Endothelial cell of umbilical vein (primary cell): ENCODE measurements around the gene CATSPER4. TPM values are rescaled to one million over a fixed set of nuclear protein-coding genes. Genes with fewer than 3 reads are reported as not detected.

ENCODE experiments used
- BruUV-seq: library from RNA; stranded (reverse); fragments of 400-500 nt; replicated peaks from 2 replicates; lab custom pipeline; 2021; lab: Mats Ljungman, UMichigan
- CTCF ChIA-PET: fragments of 300-600, 350-600 bp; sonication (Branson Sonifier 250); formaldehyde crosslinking; loops from one replicate; lab custom pipeline; 2021; ENCODE audit warnings: antibody characterized with exemption, inconsistent platforms; lab: Charles Lee
- POLR2A ChIA-PET: fragments of 300-600, 350-600 bp; sonication (Branson Sonifier 250); formaldehyde crosslinking; loops from one replicate; lab custom pipeline; 2021; ENCODE audit warnings: antibody characterized with exemption, inconsistent platforms; lab: Charles Lee
- DNase-seq: peaks from one replicate; pipeline ENCODE4 v3.0.0-alpha.2; 2011; ENCODE audit warnings: low read depth, low spot score
- FAIRE-seq: peaks from 2 replicates; lab custom pipeline; 2011; peaks lifted over from hg19 to GRCh38; lab: Jason Lieb, UNC
- H2AFZ ChIP-seq: 2 replicates; pipeline ENCODE4 v1.6.0; 2012; ENCODE audit warnings: low read depth, low read length, control low read depth, inconsistent platforms
- H3K27ac ChIP-seq: 2 replicates; pipeline ENCODE4 v1.5.1; 2011; ENCODE audit warnings: low read depth, mild to moderate bottlenecking, control low read depth, low read length, moderate library complexity; ENCODE audit not compliant: insufficient read depth
- H3K27me3 ChIP-seq, 2 experiments: 2 replicates each; pipeline versions ENCODE4 v1.6.0 to v1.6.1; 2011; ENCODE audit warnings: low read length in 2 of 2, mixed read lengths in 1 of 2; ENCODE audit not compliant: control insufficient read depth in 2 of 2, insufficient read depth in 2 of 2
- H3K36me3 ChIP-seq, 2 experiments: 2 replicates in 1 of 2; 3 replicates in 1 of 2; pipeline ENCODE4 v1.5.1; 2011; ENCODE audit warnings: low read length in 2 of 2, mild to moderate bottlenecking in 1 of 2, moderate library complexity in 1 of 2; ENCODE audit not compliant: control insufficient read depth in 2 of 2, insufficient read depth in 2 of 2; ENCODE audit errors: extremely low read depth in 1 of 2
- H3K4me1 ChIP-seq: 3 replicates; pipeline ENCODE4 v1.5.1; 2011; ENCODE audit warnings: mild to moderate bottlenecking, low read length; ENCODE audit not compliant: control insufficient read depth, insufficient read depth; ENCODE audit errors: extremely low read depth
- H3K4me2 ChIP-seq: 2 replicates; pipeline ENCODE4 v1.6.1; 2011; ENCODE audit warnings: low read length, control low read depth, mixed read lengths; ENCODE audit not compliant: insufficient read depth
- H3K4me3 ChIP-seq, 3 experiments: fragments of 200-600 bp in 1 of 3; sonication (generic), shearing (Covaris generic) in 1 of 3; replicated peaks in 1 of 3; 2 replicates each; pipeline ENCODE4 v1.5.1; 2011 to 2016; ENCODE audit warnings: control low read depth in 3 of 3, low read length in 3 of 3, mild to moderate bottlenecking in 2 of 3, inconsistent platforms in 1 of 3, low read depth in 1 of 3, moderate library complexity in 1 of 3; ENCODE audit not compliant: insufficient read depth in 1 of 3
- H3K79me2 ChIP-seq: 2 replicates; pipeline ENCODE4 v1.6.0; 2012; ENCODE audit warnings: low read length, inconsistent platforms; ENCODE audit not compliant: control insufficient read depth, insufficient read depth
- H3K9ac ChIP-seq: replicated peaks from 2 replicates; pipeline ENCODE3; 2011; ENCODE audit warnings: low read length, control low read depth; ENCODE audit not compliant: insufficient read depth; ENCODE audit errors: extremely low read depth
- H3K9me1 ChIP-seq: replicated peaks from 3 replicates; pipeline ENCODE4 v1.6.0; 2011; ENCODE audit warnings: mild to moderate bottlenecking, low read length; ENCODE audit not compliant: control insufficient read depth, insufficient read depth; ENCODE audit errors: extremely low read depth
- H3K9me3 ChIP-seq: replicated peaks from 2 replicates; pipeline ENCODE4 v1.5.1; 2012; ENCODE audit warnings: low read length, inconsistent platforms; ENCODE audit not compliant: control insufficient read depth, insufficient read depth
- H4K20me1 ChIP-seq: replicated peaks from 2 replicates; pipeline ENCODE3; 2011; ENCODE audit warnings: mild to moderate bottlenecking, low read length; ENCODE audit not compliant: control insufficient read depth, insufficient read depth; ENCODE audit errors: extremely low read depth
- CTCF ChIP-seq, 2 donors: IDR thresholded peaks; 1 replicate in 1 of 2; 2 replicates in 1 of 2; pipeline ENCODE4 v1.5.1; 2011; ENCODE audit warnings: low read length in 2 of 2, mild to moderate bottlenecking in 2 of 2, moderate library complexity in 2 of 2, control low read depth in 1 of 2, inconsistent platforms in 1 of 2, low read depth in 1 of 2; ENCODE audit not compliant: insufficient read depth in 1 of 2; ENCODE audit errors: extremely low read depth in 1 of 2
- EZH2 ChIP-seq: IDR thresholded peaks from 2 replicates; pipeline ENCODE4 v1.6.1; 2012; ENCODE audit warnings: borderline replicate concordance, low read depth, mild to moderate bottlenecking, moderate library complexity, low read length, inconsistent platforms; ENCODE audit not compliant: severe bottlenecking
- FOS ChIP-seq: IDR thresholded peaks from 2 replicates; pipeline ENCODE4 v1.6.1; 2011; ENCODE audit warnings: mild to moderate bottlenecking, low read length, moderate library complexity, borderline replicate concordance; ENCODE audit not compliant: insufficient read depth
- GATA2 ChIP-seq: IDR thresholded peaks from 2 replicates; pipeline ENCODE4 v1.7.0; 2011; ENCODE audit warnings: low read depth, mild to moderate bottlenecking, moderate library complexity, mixed read lengths, low read length; ENCODE audit not compliant: insufficient read length, insufficient read depth
- JUN ChIP-seq: IDR thresholded peaks from 2 replicates; pipeline ENCODE4 v1.6.1; 2011; ENCODE audit warnings: borderline replicate concordance, low read depth; ENCODE audit not compliant: insufficient read length, insufficient read depth
- MYC ChIP-seq: IDR thresholded peaks from one replicate; pipeline ENCODE4 v1.6.1; 2011; ENCODE audit warnings: mild to moderate bottlenecking, low read depth, low read length
- POLR2A ChIP-seq: IDR thresholded peaks from 2 replicates; pipeline ENCODE4 v1.6.1; 2012; ENCODE audit warnings: low read depth, mild to moderate bottlenecking, control low read depth, low read length
- POLR2AphosphoS5 ChIP-seq: IDR thresholded peaks from 2 replicates; pipeline ENCODE4 v1.6.1; 2012; ENCODE audit warnings: low read depth, mild to moderate bottlenecking, control low read depth, low read length, moderate library complexity; ENCODE audit not compliant: insufficient read depth
- dilution Hi-C: fragments of 300-500 bp; cut with MboI; formaldehyde crosslinking; loops from one replicate; pipeline ENCODE4 v1.15.0; 2019; ENCODE audit warnings: low sequenced_read_pairs; ENCODE audit not compliant: extremely low pct_ligation_motif_present
- intact Hi-C: fragments of 100-400 bp; cut with micrococcal nuclease; formaldehyde crosslinking; loops from one replicate; pipeline ENCODE4 v1.10.0; 2022
- polyA plus RNA-seq, 4 experiments: library from polyadenylated mRNA; depleted of rRNA in 3 of 4; stranded (reverse) in 3 of 4; unstranded in 1 of 4; fragments of >200 nt; gene quantifications; 2 replicates each; pipeline versions ENCODE4 v1.2.1 to v1.2.3, GENCODE V29; 2011 to 2012; ENCODE audit warnings: missing spikeins in 1 of 4
- total RNA-seq: library from RNA; stranded (reverse); gene quantifications from 2 replicates; pipeline ENCODE4 v1.2.3, GENCODE V29; 2021
- TF ChIP-seq, protein P1 (sequence below): IDR thresholded peaks from 2 replicates; pipeline ENCODE4 v1.6.1; 2011; ENCODE audit not compliant: insufficient read depth, insufficient read length

CATSPER4 gene
- total and polyA plus RNA-seq, 2 donors (not counting 3 experiments of a cell fraction or from before 2014, with no cell fraction given): not detected

DNA sequence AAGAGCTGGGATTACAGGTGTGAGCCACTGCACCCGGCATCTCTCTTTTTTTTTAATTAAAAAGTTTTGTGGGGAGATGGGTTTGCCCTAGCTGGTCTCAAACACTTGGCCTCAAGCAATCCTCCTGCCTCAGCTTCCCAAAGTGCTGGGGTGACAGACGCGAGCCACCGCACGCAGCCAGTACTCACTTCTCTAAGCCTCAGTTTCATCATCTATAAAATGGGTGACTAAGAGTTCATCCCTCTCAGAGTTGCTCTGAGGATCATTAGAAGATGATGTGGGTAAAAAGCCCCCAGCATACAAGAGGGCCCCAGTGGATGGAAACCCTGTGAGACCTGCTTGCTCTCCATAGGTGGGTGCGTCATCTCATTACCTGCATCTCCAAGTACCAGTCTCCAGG is 2.5 kb upstream of the CATSPER4 start:
- no peak overlapping the region for H3K4me2 ChIP-seq
- H3K9me1 ChIP-seq: no peaks in the 10 kb centered on the region
- no TSS peak for BruUV-seq
- CTCF ChIA-PET: interaction anchor here (1.2 kb wide), 1 partner anchor 18 kb away, joined by 6 read pairs; the partner anchor contains the start of gene ZNF593
- H4K20me1 ChIP-seq: no peaks in the 10 kb centered on the region
- FAIRE-seq (no peak), DNase-seq (no peak)
- H3K79me2 ChIP-seq: no peaks in the 10 kb centered on the region
- TF ChIP-seq, protein P1, sequence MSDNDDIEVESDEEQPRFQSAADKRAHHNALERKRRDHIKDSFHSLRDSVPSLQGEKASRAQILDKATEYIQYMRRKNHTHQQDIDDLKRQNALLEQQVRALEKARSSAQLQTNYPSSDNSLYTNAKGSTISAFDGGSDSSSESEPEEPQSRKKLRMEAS: no peak
- TF ChIP-seq MYC: no peak
- no peak for TF ChIP-seq POLR2AphosphoS5
- no peak for TF ChIP-seq EZH2
- no peak for TF ChIP-seq POLR2A
- no peak for TF ChIP-seq GATA2
- no peak for TF ChIP-seq CTCF (IDR thresholded peaks at IDR 0.05; ENCODE audit: extremely low read depth in 1 of 2, insufficient read depth in 1 of 2, low read depth in 1 of 2, low read length in 2 of 2)
- no peak for TF ChIP-seq JUN
- no peak for TF ChIP-seq FOS
- H3K27me3 ChIP-seq: no peaks in the 10 kb centered on the region
- H2AFZ ChIP-seq: no peak overlapping the region
- no peak overlapping the region for H3K4me3 ChIP-seq
- POLR2A ChIA-PET: interaction anchor here (0.7 kb wide), 1 partner anchor 153 kb away, joined by 3 read pairs; no protein-coding TSS in a partner anchor
- H3K27ac ChIP-seq: no peak overlapping the region
- no peaks in the 10 kb centered on the region for H3K4me1 ChIP-seq
- H3K36me3 ChIP-seq: no peaks in the 10 kb centered on the region
- no peaks in the 10 kb centered on the region for H3K9me3 ChIP-seq
- dilution Hi-C loops (no loop called here), intact Hi-C loops (no loop called here)
- no peak overlapping the region for H3K9ac ChIP-seq
